ENCODE measurements around the gene TAF12.
"Not testable (repeated sequence)": the region's sequence is repeated elsewhere in the genome, so short reads cannot be mapped to it uniquely, and the experiment has no call there.

TAF12 gene

GRCh38 chr1:28601696-28602095 lies 41.2 kb downstream of the TAF12 start:
- Mint-ChIP-seq H3K36me3 (ENCODE audit: low read depth) (peaks cover 19% of the 10 kb centered on the region), H3K27me3 (ENCODE audit: low read depth, poor library complexity) (peaks cover 2% of the 10 kb centered on the region), H3K27ac (no peak overlapping the region), H3K4me1 (peaks cover 13% of the 10 kb centered on the region), H3K4me3 (no peak overlapping the region), H3K9me3 (no peaks in the 10 kb centered on the region)
- DNase-seq, result no peak
- no peak for TF ChIP-seq CTCF (IDR thresholded peaks at IDR 0.05)

GRCh38 chr1:28596276-28596675 lies 46.6 kb downstream of the TAF12 start:
- Mint-ChIP-seq H3K4me1 (peaks cover 16% of the 10 kb centered on the region), H3K27me3 (ENCODE audit: low read depth, poor library complexity) (peaks cover 28% of the 10 kb centered on the region)
- not testable (repeated sequence) for H3K36me3 Mint-ChIP-seq (ENCODE audit: low read depth); H3K27ac Mint-ChIP-seq; H3K4me3 Mint-ChIP-seq; DNase-seq; H3K9me3 Mint-ChIP-seq

- no peaks in the 10 kb centered on the region for H3K9me3 Mint-ChIP-seq
- no peak for TF ChIP-seq CTCF (IDR thresholded peaks at IDR 0.05)
- H3K27ac Mint-ChIP-seq, result no peak overlapping the region
- peaks cover 28% of the 10 kb centered on the region for H3K27me3 Mint-ChIP-seq (ENCODE audit: low read depth, poor library complexity)
- H3K36me3 Mint-ChIP-seq (ENCODE audit: low read depth), result peaks cover 4% of the 10 kb centered on the region
- H3K4me3 Mint-ChIP-seq, result peak overlapping the region; percentile 3
- DNase-seq, result no peak
- H3K4me1 Mint-ChIP-seq, result peaks cover 16% of the 10 kb centered on the region
Measured at GRCh38 chr1:28595412-28596191, 47.3 kb downstream of the TAF12 start.

GRCh38 chr1:28594686-28595411 lies 48.0 kb downstream of the TAF12 start:
- DNase-seq; H3K9me3 Mint-ChIP-seq; H3K36me3 Mint-ChIP-seq (ENCODE audit: low read depth); H3K27ac Mint-ChIP-seq: not testable (repeated sequence)
- H3K4me1 Mint-ChIP-seq, result peaks cover 24% of the 10 kb centered on the region
- H3K27me3 Mint-ChIP-seq (ENCODE audit: low read depth, poor library complexity), result peaks cover 29% of the 10 kb centered on the region
- H3K4me3 Mint-ChIP-seq, result peak overlapping the region; percentile 3

- H3K27me3 Mint-ChIP-seq (ENCODE audit: low read depth, poor library complexity), result peaks cover 30% of the 10 kb centered on the region
- not testable (repeated sequence) for H3K9me3 Mint-ChIP-seq; H3K4me3 Mint-ChIP-seq; DNase-seq; H3K27ac Mint-ChIP-seq; H3K36me3 Mint-ChIP-seq (ENCODE audit: low read depth)
- peaks cover 27% of the 10 kb centered on the region for H3K4me1 Mint-ChIP-seq
Measured at GRCh38 chr1:28593988-28594356, 48.9 kb downstream of the TAF12 start.

GRCh38 chr1:28592321-28593071 lies 50.4 kb downstream of the TAF12 start:
- peaks cover 30% of the 10 kb centered on the region for H3K27me3 Mint-ChIP-seq (ENCODE audit: low read depth, poor library complexity)
- no peaks in the 10 kb centered on the region for H3K36me3 Mint-ChIP-seq (ENCODE audit: low read depth)
- no peak overlapping the region for H3K27ac Mint-ChIP-seq
- DNase-seq, result peak; percentile 64
- H3K4me1 Mint-ChIP-seq, result peaks cover 27% of the 10 kb centered on the region
- peak overlapping the region; percentile 84 for H3K4me3 Mint-ChIP-seq
- H3K9me3 Mint-ChIP-seq, result no peaks in the 10 kb centered on the region
- TF ChIP-seq CTCF (IDR thresholded peaks at IDR 0.05), result no peak

GRCh38 chr1:28591708-28592320 lies 51.1 kb downstream of the TAF12 start, which contains the start of gene RAB42:
Gene RAB42 (plus strand): TSS chr1:28592265. CDS start chr1:28592512, 247 bp downstream.
- DNase-seq, result peak; percentile 38
- H3K27me3 Mint-ChIP-seq (ENCODE audit: low read depth, poor library complexity), result peaks cover 30% of the 10 kb centered on the region
- H3K36me3 Mint-ChIP-seq (ENCODE audit: low read depth), result no peaks in the 10 kb centered on the region
- TF ChIP-seq CTCF (IDR thresholded peaks at IDR 0.05), result no peak
- H3K4me3 Mint-ChIP-seq, result peak within 1 kb of the TSS; percentile 84
- H3K9me3 Mint-ChIP-seq, result no peaks in the 10 kb centered on the region
- no peak within 1 kb of the TSS for H3K27ac Mint-ChIP-seq
- peaks cover 27% of the 10 kb centered on the region for H3K4me1 Mint-ChIP-seq

GRCh38 chr1:28586585-28587391 lies 56.1 kb downstream of the TAF12 start:
- not testable (repeated sequence) for H3K36me3 Mint-ChIP-seq (ENCODE audit: low read depth); H3K27ac Mint-ChIP-seq; H3K4me3 Mint-ChIP-seq; DNase-seq; H3K9me3 Mint-ChIP-seq
- Mint-ChIP-seq H3K27me3 (ENCODE audit: low read depth, poor library complexity) (peaks cover 20% of the 10 kb centered on the region), H3K4me1 (peaks cover 17% of the 10 kb centered on the region)
